Activated T-helper 2 cell treated with anti-CD3 and anti-CD28 coated beads, Interferon-gamma antibody, Interleukin-2, Interleukin-4, amounts not matched to agents 10 μg/mL and 5 μg/mL and 100 μg/mL, durations not matched to agents 14 hours and 24 hours and 36 hours (primary cell): ENCODE measurements around the gene SCYGR5. TPM values are rescaled to one million over a fixed set of nuclear protein-coding genes. Genes with fewer than 3 reads are reported as not detected.
"Not testable (repeated sequence)": the region's sequence is repeated elsewhere in the genome, so short reads cannot be mapped to it uniquely, and the experiment has no call there.

Experiments used
- DNase-seq: peaks from one replicate; pipeline ENCODE4 v3.0.0; 2021; ENCODE audit warnings: low spot score
- H3K27ac Mint-ChIP-seq: one replicate; pipeline ENCODE4 v1.8.0; 2021; ENCODE audit warnings: mixed read lengths
- H3K27me3 Mint-ChIP-seq: one replicate; pipeline ENCODE4 v1.8.0; 2021; ENCODE audit warnings: low read depth, mixed read lengths
- H3K36me3 Mint-ChIP-seq: one replicate; pipeline ENCODE4 v1.8.0; 2021; ENCODE audit warnings: low read depth, mixed read lengths
- H3K4me1 Mint-ChIP-seq: one replicate; pipeline ENCODE4 v1.8.0; 2021; ENCODE audit warnings: low read depth, mixed read lengths
- H3K4me3 Mint-ChIP-seq: one replicate; pipeline ENCODE4 v1.8.0; 2021; ENCODE audit warnings: low read depth, mild to moderate bottlenecking, moderate library complexity, mixed read lengths
- H3K9me3 Mint-ChIP-seq: one replicate; pipeline ENCODE4 v1.8.0; 2021; ENCODE audit warnings: mixed read lengths
- intact Hi-C: fragments of 100-400 bp; cut with micrococcal nuclease; formaldehyde crosslinking; loops from one replicate; pipeline ENCODE4 v1.15.1; 2023
- total RNA-seq: library from RNA; stranded (reverse); gene quantifications from 2 replicates; pipeline ENCODE4 v1.2.3, GENCODE V29; 2022

Gene SCYGR5
- not detected in 2 replicates for total RNA-seq

- H3K27ac Mint-ChIP-seq, intact Hi-C loops, H3K36me3 Mint-ChIP-seq, H3K4me3 Mint-ChIP-seq, DNase-seq, H3K27me3 Mint-ChIP-seq, H3K4me1 Mint-ChIP-seq, H3K9me3 Mint-ChIP-seq: not testable (repeated sequence)
Measured at GRCh38 chr2:227666631-227667170, at the start of gene SCYGR5. SCYGR5 (plus strand) TSS chr2:227666804; CDS start chr2:227666804, 0 bp downstream.

GRCh38 chr2:227617316-227618230, 49.0 kb upstream of the SCYGR5 start, which contains the start of gene SCYGR4:
SCYGR4 (plus strand) TSS chr2:227617498; CDS start chr2:227617498, 0 bp downstream.
- H3K36me3 Mint-ChIP-seq = no peaks in the 10 kb centered on the region
- no peak within 1 kb of the TSS for H3K4me3 Mint-ChIP-seq
- no peak within 1 kb of the TSS for H3K27ac Mint-ChIP-seq
- no peaks in the 10 kb centered on the region for H3K27me3 Mint-ChIP-seq
- intact Hi-C loops = no loop called here
- no peaks in the 10 kb centered on the region for H3K9me3 Mint-ChIP-seq
- H3K4me1 Mint-ChIP-seq = no peaks in the 10 kb centered on the region
- no peak for DNase-seq

GRCh38 chr2:227623226-227623625, 43.4 kb upstream of the SCYGR5 start:
- Mint-ChIP-seq H3K27me3 (no peaks in the 10 kb centered on the region), H3K4me3 (no peak overlapping the region), H3K9me3 (no peaks in the 10 kb centered on the region), H3K27ac (no peak overlapping the region), H3K36me3 (no peaks in the 10 kb centered on the region), H3K4me1 (no peaks in the 10 kb centered on the region)
- intact Hi-C loops = no loop called here
- DNase-seq = no peak

GRCh38 chr2:227625420-227625819, 41.2 kb upstream of the SCYGR5 start:
- intact Hi-C loops = no loop called here
- DNase-seq = no peak
- Mint-ChIP-seq H3K27ac (no peak overlapping the region), H3K4me1 (no peaks in the 10 kb centered on the region), H3K36me3 (no peaks in the 10 kb centered on the region), H3K9me3 (no peaks in the 10 kb centered on the region), H3K4me3 (no peak overlapping the region), H3K27me3 (peaks cover 5% of the 10 kb centered on the region)

- H3K4me1 Mint-ChIP-seq = no peaks in the 10 kb centered on the region
- H3K36me3 Mint-ChIP-seq = no peaks in the 10 kb centered on the region
- no peak overlapping the region for H3K4me3 Mint-ChIP-seq
- no peaks in the 10 kb centered on the region for H3K9me3 Mint-ChIP-seq
- peaks cover 15% of the 10 kb centered on the region for H3K27me3 Mint-ChIP-seq
- intact Hi-C loops = no loop called here
- DNase-seq = no peak
- no peak overlapping the region for H3K27ac Mint-ChIP-seq
Measured at GRCh38 chr2:227626580-227627151, 39.9 kb upstream of the SCYGR5 start.

- Mint-ChIP-seq H3K27me3 (peaks cover 15% of the 10 kb centered on the region), H3K4me1 (no peaks in the 10 kb centered on the region), H3K27ac (no peak overlapping the region), H3K4me3 (no peak overlapping the region), H3K36me3 (no peaks in the 10 kb centered on the region), H3K9me3 (no peaks in the 10 kb centered on the region)
- no peak for DNase-seq
- intact Hi-C loops = no loop called here
Measured at GRCh38 chr2:227627769-227628168, 38.8 kb upstream of the SCYGR5 start.

GRCh38 chr2:227629435-227629834, 37.2 kb upstream of the SCYGR5 start:
- H3K9me3 Mint-ChIP-seq = no peaks in the 10 kb centered on the region
- intact Hi-C loops = no loop called here
- no peaks in the 10 kb centered on the region for H3K4me1 Mint-ChIP-seq
- H3K4me3 Mint-ChIP-seq = no peak overlapping the region
- peaks cover 15% of the 10 kb centered on the region for H3K27me3 Mint-ChIP-seq
- no peak overlapping the region for H3K27ac Mint-ChIP-seq
- no peaks in the 10 kb centered on the region for H3K36me3 Mint-ChIP-seq
- DNase-seq = no peak

GRCh38 chr2:227630322-227630721, 36.3 kb upstream of the SCYGR5 start:
- Mint-ChIP-seq H3K27ac (no peak overlapping the region), H3K4me1 (no peaks in the 10 kb centered on the region), H3K4me3 (no peak overlapping the region), H3K36me3 (no peaks in the 10 kb centered on the region), H3K9me3 (no peaks in the 10 kb centered on the region), H3K27me3 (peaks cover 15% of the 10 kb centered on the region)
- intact Hi-C loops = no loop called here
- DNase-seq = no peak

GRCh38 chr2:227632827-227633226, 33.8 kb upstream of the SCYGR5 start:
- peaks cover 15% of the 10 kb centered on the region for H3K27me3 Mint-ChIP-seq
- H3K27ac Mint-ChIP-seq = no peak overlapping the region
- H3K4me3 Mint-ChIP-seq = no peak overlapping the region
- no peaks in the 10 kb centered on the region for H3K9me3 Mint-ChIP-seq
- H3K4me1 Mint-ChIP-seq = no peaks in the 10 kb centered on the region
- intact Hi-C loops = no loop called here
- no peak for DNase-seq
- no peaks in the 10 kb centered on the region for H3K36me3 Mint-ChIP-seq

- intact Hi-C loops = no loop called here
- H3K27me3 Mint-ChIP-seq = peaks cover 16% of the 10 kb centered on the region
- no peak for DNase-seq
- no peaks in the 10 kb centered on the region for H3K9me3 Mint-ChIP-seq
- no peaks in the 10 kb centered on the region for H3K36me3 Mint-ChIP-seq
- H3K4me3 Mint-ChIP-seq = no peak overlapping the region
- no peak overlapping the region for H3K27ac Mint-ChIP-seq
- H3K4me1 Mint-ChIP-seq = no peaks in the 10 kb centered on the region
Measured at GRCh38 chr2:227634201-227634600, 32.4 kb upstream of the SCYGR5 start.

GRCh38 chr2:227642656-227643055, 23.9 kb upstream of the SCYGR5 start:
- Mint-ChIP-seq H3K27me3 (peaks cover 4% of the 10 kb centered on the region), H3K36me3 (no peaks in the 10 kb centered on the region), H3K4me3 (no peak overlapping the region), H3K27ac (no peak overlapping the region), H3K9me3 (no peaks in the 10 kb centered on the region), H3K4me1 (no peaks in the 10 kb centered on the region)
- DNase-seq = no peak
- intact Hi-C loops = no loop called here

- intact Hi-C loops = no loop called here
- Mint-ChIP-seq H3K36me3 (no peaks in the 10 kb centered on the region), H3K27ac (no peak overlapping the region), H3K4me1 (no peaks in the 10 kb centered on the region), H3K4me3 (no peak overlapping the region), H3K9me3 (no peaks in the 10 kb centered on the region), H3K27me3 (peaks cover 1% of the 10 kb centered on the region)
- no peak for DNase-seq
Measured at GRCh38 chr2:227643990-227644551, 22.5 kb upstream of the SCYGR5 start.

GRCh38 chr2:227653419-227653818, 13.2 kb upstream of the SCYGR5 start:
- Mint-ChIP-seq H3K27me3 (peaks cover 3% of the 10 kb centered on the region), H3K27ac (no peak overlapping the region), H3K36me3 (no peaks in the 10 kb centered on the region), H3K4me3 (no peak overlapping the region), H3K4me1 (peaks cover 2% of the 10 kb centered on the region), H3K9me3 (no peaks in the 10 kb centered on the region)
- intact Hi-C loops = no loop called here
- DNase-seq = no peak
